Stimulated activated CD4-positive, alpha-beta T cell treated with anti-CD3 and anti-CD28 coated beads, Interleukin-12 subunit alpha, Interleukin-12 subunit beta, amount 100 ng/mL, for 24 hours (primary cell): ENCODE data around the gene RPLP1.

Experiments used
- DNase-seq, 2 experiments: peaks; one replicate each; pipeline ENCODE4 v3.0.0-alpha.2; 2020; ENCODE audit warnings: low read depth in 2 of 2

Gene RPLP1

DNA sequence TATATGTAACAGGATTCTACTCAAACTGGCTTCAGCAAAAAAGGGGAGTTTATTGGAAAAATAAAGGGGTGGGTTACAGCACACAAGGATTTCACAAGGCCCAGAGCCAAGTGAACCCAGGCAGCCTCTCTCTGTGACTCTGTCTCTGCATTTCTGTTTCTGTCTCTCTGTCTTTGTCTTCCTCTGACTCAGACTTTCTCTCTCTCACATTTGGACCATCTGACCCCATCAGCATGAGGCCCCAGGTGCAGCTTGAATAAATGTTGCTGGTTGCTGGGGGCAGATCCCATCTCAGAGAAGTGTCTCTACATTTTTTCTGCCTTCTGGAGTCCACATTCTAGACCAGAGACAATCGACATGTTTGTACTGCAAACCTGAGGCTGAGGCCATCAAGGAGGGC lies 45.0 kb downstream of the RPLP1 start:
- no peak for DNase-seq

DNA sequence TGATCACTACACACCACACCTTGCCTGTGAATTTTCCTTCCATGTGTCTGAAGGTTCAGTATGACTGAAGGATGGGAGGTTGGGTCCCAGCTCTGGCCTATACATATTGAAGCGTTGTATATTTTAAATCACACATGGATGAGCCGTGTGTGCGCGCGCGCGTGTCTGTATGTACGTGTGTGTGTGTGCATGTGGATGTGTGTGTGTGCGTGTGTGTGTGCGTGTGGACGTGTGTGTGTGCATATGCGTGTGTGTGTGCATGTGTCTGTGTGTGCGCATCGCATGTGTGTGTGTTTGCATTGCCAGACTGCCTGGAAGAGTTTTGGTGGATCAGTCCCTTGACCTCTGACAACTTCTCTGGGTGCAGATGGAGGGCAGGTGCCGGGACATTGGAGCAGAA lies 45.7 kb downstream of the RPLP1 start:
- DNase-seq, result no peak

DNA sequence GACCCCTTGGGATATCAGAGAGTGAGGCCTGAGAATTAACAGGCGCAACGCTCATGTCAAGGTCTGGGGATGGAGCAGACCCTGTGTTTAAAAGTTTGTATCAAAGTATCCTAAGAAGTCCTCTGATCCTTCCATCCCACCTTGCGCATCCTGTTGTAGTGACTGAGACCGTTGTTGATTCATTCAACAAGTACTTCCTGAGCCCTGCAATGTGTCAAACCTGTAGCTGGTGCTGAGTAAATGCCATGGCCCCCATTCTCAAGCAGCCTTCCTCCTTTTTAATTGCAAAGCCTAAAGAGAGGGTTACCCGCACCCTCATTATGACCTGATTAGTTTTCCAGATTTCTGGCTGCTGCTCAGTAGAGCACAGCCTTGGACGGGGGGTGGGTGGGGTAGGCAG lies 46.4 kb downstream of the RPLP1 start:
- DNase-seq, result no peak

DNA sequence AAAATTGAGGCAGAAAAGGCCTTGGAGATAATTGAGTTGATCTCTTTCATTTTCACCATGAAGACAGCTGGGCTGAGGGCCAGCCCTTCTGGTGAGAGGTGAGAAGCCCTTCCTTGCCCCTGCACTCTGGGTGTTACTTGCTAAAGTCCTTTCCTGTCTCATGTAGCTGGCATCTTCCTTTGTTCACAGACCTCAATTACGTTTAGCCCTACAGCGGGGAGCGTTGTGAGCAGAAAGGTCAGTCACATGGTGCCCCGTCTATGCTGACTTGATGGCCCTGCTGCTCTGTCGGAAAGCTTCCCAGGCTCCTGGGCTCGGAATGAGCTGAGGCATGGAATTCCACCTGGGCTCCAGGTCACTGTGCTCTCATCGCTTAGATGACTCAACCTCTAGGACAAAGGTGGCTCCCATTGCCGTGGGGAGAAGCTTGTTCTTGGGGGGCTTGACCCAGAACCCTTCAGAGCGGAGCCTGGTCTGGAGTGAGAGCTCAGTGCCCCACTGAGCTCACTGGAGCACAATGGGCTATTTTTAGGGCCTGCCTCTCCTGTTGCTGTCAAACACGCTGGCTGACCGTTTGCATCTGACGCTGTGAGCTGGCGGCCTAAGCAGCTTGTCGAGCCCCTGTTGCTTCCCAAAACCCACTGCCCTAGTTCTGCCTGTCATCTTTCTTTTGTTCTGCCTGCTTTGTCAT lies 47.0 kb downstream of the RPLP1 start:
- no peak for DNase-seq

- no peak for DNase-seq
Measured at GRCh38 chr15:69500339-69500738, 47.7 kb downstream of the RPLP1 start.

GRCh38 chr15:69501456-69501855 lies 48.8 kb downstream of the RPLP1 start:
- DNase-seq, result no peak

DNA sequence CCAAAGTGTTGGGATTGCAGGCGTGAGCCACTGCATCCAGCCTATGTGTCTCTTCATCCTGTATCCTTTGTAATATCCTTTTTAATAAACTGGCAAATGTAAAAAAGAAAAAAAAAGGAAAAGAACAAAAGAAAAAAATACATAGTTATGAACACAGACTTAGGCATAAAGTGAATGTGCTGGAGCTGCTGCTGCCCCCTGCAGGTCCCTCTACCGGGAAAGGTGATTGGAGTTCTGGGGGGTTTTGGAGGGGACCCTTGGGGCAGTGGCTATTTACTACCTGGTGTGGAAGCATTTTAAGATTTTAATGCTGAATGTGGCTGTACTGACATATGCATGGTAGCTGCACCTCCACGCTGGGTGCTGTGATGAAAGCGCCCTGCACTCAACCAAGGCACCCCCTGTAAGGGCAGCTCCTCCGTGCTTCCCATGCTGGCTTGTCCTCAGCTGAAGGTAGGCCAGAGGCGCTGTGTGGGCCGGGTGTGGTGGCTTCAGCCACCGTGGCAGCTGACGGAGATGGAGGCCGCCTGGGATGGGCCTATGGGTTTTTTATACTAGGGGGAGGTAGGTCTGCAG lies 49.9 kb downstream of the RPLP1 start:
- DNase-seq, result no peak

DNA sequence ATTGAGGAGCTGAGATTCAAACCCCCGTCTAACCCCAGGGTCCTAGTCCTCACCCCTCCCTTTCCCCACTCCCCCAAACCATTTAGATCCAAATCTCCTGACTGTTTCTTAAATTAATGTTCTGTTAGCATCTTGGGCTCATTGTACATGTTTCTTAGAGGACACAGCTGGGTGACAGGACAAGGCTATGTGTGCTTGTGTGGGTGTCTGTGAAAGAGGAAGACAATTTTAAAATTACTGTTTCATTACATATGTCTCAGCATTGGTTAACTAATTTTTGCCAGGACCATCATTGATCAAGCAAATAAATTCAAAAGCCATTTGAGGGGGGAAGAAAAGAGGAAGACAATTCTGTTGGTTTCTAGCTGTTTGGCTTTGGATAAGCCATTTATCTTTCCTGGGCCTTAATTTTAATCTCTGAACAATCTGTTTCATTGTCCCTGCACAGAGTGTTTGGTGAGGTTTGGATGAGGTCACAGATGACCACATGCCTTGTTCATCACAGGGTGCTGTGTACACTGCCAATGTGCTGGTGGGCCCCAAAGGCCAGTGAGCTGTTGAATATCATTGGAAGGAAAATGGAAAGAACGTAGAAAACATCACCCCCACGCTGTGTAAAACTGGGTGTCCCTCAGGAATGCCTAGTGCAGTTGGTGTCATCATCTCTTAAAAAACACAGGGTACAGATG lies 51.9 kb downstream of the RPLP1 start:
- DNase-seq, result no peak
